Measurements from ENCODE around the gene IGSF21.

The IGSF21 gene

DNA sequence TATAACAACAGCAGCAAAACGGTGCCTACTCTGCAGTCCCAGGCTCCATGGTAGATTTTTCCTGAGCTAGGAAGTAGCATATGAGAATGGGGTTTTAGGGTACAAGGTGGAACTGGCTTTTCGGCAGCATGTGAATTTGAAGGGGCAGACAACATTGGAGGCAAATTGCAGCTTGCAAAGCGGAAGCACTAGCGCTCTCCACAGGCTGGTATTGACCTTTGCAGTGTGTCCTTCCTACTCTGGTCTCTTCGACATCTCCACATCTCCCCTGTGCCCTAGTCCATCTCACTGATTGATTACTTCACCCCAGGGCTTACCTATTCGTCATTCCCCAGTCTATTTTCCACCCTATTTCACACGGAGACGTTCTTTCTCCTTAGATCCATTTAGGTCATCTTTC is 13.0 kb downstream of the IGSF21 start:
- DNase-seq: no peak

DNA sequence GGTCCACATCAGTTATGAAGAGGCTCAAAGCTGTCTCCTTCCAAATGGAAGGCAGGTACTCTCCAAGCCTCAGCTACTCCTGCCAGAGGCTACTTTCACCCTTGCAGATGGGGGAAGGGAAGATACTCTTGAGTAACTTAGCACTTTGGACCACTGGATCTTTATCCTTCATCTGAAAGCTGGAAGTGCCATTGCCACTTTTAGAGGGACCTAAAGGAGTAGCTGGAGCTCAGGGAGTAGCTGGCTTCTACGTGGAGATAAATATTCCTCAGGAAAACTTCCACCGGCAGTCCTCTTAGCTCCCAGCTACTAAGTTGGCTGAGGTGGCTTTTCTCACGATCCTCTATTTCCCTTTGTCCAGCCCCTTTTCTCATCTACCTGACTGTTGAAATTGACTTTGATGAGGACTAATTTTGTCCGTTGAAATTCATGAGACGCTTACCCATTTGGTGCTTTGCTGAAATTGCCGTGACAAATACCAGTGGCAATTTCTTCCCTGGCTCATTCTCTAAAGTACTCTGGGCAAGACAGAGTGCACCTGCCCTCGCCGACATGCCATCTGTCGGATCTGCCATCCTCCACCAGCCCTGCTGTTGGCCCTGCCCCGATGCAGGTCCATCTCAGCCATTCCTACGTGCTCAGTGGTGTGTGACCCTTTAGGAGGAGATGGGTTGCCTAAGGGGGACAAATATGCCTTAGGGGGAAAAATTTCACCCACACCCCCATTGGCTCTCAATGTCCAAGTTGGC is 13.6 kb downstream of the IGSF21 start:
- no peak for DNase-seq

DNA sequence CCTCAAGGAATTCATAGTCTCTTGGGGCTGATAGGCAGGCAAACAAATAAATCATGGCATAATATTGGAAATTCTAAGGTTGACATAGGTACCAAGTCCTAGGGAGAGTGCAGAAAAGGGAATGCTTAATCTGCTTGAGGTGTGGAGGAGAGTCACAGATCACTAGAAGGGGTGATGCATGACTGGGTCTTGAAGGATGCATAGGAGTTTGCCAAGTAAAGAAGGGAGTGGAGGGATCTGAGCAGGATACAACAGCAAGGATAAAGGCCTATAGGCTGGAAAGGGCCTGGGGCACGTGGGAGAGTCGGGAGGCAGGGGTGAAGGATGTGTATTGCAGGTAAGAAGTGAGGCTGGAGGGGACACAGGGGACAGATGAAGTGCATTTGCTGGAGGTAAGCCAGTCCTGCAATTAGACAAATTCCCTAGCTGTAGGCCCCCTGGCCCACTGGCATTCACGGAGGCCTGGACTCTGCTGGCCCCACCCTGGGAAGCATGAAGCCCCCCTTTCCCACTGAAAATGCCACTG is 15.9 kb downstream of the IGSF21 start:
- DNase-seq: no peak

DNA sequence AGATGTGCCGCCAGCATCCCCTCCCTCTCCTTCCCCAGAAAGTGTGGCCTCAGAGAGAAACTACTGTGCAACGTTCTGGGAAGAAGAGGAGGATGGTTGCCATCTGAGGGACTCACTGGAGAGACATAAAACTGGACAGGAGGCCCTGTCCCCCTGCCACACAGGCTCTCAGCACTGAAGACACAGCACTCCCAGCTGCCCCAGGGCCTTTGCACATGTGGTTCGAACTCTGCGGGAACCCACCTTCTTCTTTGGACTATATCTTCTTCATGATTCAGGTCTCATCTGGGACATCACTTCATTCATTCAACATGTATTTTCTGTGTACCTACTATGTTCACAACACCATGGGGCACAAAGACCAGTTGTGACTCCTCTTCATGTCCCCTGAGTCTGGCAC is 17.4 kb downstream of the IGSF21 start:
- no peak for DNase-seq

DNA sequence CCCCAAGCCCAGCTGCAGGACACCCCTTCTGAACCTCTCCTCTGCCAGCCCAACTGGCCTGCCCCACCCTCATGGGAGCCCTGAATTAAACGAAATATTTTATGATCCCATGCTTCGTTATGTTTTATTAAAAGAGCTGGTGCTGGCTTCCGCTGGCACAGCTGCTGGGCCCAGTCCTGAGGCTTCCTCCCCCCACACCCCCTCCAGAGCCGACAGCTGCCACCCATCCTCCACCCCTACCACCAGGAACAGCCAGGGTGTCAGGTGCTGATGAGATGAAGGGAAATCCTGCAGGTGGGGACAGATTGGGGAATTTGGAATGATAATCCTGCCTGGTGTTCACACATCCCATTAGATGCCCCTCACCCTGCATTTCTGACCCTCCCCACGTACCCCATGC is 19.0 kb downstream of the IGSF21 start:
- DNase-seq: no peak

DNA sequence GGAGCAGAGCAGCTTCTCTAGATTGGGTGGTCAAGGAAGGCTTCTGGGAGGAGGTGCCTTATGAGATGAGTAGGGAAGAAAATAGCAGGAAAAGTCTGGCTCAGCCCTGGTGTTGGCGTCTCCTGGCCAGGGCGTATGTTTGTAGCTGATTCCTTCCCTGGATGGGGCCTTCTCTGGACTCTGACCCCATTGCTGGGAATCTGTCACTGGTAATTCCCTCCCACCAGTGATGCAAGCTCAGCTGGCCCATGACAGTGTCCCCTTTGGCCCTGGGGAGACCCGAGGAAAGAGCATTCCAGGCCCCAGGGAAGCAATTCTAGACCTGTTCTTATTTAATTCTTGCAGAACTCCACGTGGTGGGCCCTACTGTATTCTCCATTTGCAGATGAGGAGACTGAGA is 20.7 kb downstream of the IGSF21 start:
- DNase-seq: no peak

DNA sequence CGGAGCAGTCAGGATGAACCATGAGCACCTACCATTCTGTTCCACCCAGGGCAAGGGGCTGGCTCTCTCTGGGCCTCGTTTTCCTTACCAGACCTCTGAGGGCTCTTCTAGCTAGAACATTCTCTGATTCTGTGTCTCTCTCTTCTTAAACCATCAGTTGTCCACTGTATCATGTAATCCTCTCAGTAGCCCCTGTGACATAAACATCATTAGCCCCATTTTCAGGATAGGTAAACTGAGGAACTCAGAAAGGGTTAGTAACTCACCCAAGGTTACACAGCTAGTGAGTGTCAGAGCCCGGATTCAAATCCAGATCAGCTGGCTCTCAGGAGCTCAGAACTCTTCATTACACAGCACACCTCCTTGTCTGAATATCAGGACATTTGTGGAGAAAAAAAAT is 22.8 kb downstream of the IGSF21 start:
- no peak for DNase-seq

DNA sequence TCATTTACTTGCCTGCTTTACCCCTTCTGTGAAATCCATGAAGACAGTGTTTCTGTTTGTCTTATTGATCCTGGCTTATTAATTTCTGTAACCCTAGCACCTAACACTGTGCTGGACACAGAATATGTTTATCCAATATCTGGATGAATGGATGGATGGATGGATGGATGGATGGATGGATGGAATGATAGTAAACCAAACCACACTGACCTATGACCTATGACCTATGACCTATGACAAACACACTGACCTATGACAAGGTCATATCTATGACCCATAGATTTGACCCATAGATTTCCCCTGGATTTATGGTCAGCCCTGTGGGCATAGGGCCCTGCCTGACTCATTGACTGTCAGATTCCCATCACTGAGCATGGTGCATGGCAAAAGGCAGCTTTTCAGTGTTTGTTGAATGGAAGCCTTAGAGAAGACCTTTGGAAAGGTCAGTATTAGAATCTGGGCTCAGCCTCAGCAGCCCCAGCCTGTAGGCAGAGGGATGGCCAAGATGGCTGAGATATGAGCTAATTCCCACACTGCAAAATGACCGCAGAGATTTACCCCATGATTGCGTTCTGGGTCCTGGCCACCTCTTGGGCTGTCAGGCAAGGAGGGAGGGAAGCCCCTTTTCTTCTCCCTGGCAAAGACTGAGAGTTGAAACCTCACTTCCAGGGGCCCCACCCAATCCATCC is 24.6 kb downstream of the IGSF21 start:
- no peak for DNase-seq

DNA sequence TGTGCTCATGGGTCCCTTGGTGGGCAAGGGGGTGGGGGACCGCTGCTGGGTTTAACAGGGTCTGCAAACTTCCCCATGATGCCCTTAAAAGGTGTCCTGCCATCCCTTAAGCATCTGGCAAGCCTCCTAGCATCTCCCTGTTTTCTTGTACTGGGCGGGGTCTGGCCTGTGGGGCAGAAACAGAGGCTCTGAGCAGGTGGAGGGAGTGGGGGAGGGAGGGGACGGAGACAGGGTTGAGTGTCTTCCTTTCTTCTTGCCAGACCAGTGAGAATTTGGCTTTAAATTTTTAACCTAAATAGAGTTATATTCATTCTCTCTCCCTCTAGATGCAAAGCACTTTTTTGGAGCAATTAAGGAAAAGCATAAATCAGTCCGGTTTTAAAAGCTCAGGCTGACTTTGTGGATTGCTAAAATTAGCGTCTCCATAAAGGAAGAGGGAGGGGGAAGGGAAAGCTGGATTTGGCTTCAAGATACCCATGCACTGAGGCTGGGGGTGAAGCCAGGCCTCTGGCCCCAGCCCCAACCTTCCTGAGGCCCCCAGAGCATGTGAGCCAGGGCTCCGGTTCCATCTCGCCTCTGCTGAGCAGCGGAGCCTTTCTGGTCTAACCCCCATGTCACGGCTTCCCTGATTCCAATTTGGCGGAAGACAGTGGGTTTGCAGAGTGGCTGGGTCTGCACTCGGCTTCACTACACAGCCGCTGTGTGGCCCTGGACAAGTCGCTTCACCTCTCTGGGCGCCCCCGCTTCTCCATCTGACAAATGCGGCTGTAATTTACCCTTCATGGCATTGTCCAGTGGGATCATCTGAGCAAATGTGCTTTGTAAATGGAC is 25.3 kb downstream of the IGSF21 start:
- DNase-seq: no peak

DNA sequence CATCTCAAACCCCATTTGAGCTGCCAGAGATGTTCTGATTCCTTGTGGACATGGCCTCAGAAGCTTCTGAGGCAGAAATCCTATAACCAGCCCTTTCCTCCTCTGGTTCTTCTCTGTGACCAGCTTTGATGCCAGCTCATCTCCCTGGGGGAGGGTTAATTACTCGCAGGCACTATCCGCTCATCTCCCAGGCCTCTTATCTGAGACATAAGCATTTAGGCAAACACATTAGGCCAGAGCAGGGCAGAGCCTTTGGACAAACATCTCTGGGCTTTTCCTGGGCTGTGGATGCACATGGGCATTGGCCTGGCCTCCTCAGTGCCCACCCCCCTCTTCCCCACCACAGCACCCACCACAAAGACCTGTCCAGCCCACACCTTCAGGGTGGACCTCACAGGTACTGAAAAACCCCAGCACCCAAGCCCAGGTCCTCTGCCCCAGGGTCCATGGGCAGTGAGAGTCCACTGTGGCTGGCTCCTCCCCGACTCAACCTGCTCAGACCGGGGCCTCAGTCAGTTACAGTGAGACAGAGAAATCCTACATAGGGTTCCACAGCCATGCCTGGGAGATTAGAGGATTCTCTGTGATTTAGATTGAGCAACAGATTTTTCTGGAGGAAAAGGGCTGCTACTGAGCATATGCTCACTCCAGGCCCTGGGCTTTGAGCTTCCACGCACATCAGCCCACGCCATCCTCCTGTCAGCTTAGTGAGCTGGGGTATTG is 26.9 kb downstream of the IGSF21 start:
- DNase-seq: no peak

DNA sequence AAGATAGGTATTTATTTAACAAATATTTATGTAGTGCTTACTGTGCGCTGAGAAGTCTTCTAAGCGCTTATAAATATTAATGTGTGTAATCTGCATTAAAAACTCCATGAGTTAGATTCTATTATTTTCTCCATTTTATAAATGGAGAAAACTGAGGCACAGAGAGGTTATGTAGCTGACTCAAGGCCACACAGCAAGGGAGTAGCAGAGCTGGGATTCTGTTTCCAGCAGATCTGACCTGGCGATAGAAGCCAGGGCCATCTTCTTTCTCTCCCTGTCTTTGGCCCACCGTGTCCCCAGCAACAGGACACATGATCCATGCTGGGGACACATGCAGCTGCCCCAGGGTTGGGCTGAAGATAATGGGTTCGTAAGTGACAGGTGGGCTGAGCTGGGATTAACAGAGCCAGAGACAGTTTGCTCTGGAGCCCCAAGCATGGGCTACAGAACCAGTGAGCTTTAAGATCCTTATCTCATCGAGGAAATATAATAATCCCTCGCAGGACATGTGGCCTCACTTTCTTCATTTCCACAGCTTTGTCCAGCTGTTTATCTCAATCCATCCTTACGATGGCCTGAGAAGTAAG is 30.3 kb downstream of the IGSF21 start:
- DNase-seq: no peak

DNA sequence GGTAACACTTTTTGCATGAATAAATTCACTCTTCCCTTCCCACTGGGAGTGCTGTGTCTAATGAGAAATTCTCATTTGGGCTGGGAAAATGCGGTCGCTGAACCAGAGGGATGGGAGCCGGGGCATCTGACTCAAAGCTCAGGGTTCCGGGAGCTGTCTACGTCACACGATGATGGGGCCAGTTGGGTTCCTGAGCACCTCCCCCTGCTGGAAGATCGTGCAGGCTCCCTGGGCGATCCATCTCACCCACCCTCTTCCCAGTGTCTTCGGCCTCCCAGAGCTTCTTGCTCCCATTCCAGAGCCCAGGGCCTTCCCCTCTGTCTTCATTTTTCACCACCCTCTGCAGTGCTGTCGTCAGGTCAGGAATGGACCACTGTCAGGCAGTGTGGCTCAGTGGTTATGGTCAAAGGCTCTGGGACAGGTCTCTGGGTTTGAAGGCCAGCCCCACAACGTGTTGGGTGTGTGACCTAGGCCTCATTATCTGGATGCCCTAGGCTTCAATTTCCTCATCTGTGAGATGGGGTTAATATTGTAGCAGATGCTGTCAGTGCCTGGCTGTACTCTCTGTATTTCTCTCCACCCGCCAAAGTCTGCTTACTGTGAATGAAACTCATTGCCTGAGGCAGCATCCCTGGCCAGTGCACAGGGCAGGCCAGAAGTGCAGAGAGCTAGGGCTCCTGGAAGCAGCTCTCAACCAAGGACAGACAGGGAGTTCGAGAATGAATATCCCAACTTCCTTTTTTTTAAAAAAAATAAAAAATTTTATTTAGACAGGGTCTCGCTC is 31.8 kb downstream of the IGSF21 start:
- no peak for DNase-seq

DNA sequence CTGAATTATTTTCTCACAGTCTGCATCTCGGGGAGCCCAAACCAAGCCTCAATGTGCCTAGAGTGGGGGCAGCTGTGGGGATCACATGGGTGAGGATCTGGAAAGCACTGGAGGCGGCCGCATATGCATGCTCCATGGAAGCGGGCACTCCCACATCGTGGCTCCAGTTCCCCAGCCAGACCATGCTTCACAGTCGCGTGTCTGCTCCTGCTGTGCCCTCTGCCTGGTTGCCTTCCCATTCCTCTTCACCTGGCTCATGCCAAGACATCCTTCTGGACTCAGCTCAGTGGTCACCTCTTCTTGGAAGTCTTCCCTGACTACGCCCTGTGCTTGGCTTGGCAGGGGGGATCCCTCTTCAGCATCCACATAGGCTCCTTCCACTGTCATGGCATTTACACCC is 32.8 kb downstream of the IGSF21 start:
- DNase-seq: no peak

DNA sequence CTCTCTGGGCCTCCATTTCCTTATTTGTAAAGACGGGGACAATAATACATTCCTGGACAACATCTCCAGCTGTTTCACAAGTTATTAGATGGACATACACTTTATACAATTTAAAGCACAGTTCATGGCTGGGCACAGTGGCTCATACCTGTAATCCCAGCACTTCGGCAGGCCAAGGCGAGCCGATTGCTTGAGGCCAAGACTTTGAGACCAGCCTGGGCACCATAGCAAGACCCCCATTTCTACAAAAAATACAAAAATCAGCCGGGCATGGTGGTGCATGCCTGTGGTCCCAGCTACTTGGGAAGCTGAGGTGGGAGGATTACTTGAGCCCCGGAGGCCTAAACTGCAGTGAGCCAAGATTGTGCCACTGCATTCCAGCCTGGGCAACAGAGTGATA is 34.1 kb downstream of the IGSF21 start:
- no peak for DNase-seq

DNA sequence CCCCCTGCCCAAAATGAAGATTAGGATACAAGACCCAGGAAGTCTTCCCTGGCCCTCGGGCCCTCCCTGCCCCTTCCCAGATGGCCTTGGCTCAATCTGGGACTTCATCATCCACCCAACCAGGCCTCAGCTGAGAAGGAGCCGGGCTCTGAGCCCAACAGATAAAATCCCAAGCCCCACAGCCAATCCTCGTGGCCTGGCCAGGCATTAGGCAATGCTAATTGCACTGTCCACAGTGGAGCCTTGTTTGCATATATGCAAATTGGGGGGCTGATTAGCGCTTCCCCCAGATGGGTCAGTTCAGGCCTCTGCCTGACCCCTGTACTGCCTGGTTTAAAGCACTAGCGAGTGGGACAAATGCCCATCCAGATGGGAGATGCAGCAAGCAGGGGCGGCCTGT is 34.9 kb downstream of the IGSF21 start:
- no peak for DNase-seq

DNA sequence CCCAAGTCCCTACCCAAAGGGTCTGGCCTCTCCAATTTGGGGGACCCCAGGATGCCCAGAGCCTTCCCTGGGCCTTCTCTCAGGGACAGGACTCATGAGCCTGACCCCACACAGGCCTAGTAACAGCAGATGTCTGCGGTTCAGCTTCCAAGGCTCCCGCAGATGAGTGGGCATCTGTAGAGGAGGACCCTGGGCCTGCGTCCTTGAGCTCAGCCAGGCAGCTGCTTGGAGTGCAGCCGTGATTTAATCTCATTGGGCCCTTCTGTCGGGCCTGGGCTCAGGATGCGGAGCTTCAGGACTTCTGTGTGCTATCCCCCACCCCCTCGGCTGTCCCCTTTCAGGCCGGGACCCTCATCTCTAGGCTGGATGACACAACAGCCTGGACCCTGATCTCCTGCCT is 35.4 kb downstream of the IGSF21 start:
- DNase-seq: no peak

DNA sequence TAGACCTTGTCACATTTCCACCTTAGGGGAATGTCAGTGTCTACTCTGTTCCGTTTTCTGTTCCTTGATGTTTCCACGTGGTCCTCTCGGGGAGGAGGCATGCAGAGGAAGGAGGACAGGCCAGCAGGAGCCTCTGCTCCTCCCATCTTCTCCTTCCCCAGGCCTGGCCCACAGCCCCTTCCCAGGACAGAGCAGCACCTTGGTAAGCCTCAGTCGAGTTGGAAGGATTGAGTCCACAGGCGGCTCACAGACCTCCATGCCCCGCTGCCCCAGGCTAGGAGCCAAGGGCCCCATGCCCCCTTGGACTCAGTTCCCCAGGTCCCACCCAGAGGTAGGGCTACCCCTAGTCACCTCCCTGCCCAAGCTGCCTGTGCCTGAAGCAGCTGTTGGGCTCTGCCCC is 36.5 kb downstream of the IGSF21 start:
- DNase-seq: no peak

DNA sequence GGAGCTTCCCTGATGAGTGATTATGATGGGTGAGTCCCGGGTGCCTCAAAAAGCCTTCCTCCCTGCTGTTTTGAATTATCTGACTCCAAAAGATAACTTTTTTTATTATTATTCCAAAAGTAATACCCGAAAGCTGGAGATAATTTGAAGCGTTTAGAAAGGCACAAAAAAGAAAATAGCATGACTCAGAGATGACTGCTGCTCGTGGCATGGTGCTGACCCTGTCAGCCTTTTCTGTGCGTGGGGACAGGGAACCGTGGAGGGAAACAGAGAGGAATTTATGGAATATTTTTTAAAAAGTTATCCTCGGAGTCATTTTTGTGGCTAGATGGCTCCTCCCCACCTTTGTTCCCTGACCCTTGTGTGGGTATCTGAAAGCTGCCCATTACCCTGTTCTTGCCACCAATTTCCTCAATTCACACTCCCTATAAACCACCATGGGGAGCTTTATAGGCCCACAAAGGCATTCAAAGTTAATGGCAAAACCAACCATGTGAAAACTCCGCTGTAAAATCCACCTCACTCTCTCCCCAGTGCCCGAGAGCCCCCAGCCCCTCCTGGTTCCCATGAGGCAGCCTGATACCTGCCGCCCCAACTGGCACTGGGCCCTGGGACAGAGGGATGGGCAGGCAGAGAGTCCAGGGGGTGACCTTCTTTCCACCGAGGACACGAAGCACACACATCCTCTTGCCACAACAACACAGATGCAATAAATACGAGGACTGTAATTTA is 37.5 kb downstream of the IGSF21 start:
- no peak for DNase-seq

DNA sequence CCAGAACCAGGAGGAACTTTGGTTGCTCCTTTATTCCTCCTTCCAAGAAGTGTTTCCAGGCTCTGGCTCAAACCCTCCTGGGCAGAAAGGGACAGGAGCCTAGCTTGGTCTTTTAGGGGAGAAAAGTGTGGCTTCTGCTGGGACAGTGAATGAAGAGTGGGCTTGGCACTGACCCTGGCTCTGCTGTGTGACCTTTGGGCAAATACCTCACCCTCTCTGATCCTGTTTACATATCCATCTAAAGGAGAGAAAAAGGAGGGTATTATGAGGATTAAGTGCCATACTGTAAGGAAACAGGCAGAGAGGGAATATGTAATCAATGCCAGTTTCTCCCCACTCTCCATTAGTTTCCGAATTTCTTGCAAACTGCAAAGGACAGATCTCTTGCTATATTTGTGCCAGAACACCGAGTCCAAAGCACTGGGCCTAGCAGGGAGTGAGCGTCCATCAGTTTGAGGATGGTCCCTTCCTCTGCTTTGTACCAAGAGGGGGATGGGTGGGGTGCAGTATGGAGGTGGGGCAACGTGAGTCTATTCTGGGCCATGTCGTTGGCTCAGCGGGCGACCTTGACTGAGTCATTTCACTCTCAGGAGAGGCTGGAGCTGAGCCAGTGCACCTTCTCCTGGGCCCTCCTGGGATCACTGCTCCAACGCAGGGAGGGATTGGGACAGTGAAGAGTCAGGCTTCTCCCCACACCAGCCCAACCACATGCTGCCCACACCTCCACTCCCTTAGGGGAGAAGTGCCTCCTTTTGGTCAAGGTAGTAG is 38.4 kb downstream of the IGSF21 start:
- no peak for DNase-seq

DNA sequence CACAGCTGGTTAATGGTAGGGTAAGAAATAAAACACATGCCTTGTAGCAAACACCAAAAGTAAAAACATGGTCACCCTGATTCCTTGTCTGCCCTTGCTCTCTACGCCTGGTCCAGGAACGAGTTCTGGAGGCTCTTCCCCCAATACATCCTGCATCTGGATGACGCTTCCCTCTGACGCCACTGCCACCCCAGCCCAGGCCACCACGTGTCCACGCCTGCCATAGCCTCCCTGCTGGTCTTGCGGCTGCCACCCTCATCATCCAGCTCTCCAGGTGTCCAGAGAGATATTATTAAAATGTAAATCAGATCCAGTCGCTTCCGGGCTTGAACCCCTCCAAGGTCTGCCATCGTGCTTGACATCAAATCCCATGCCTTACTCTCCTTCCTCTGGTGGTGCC is 39.3 kb downstream of the IGSF21 start:
- no peak for DNase-seq
